T follicular helper cell (primary cell): ENCODE results near the gene NDRG4.

Experiments used
- DNase-seq: peaks from one replicate; pipeline ENCODE4 v3.0.0-alpha.2; 2020; ENCODE audit warnings: low read depth

The NDRG4 gene

DNA sequence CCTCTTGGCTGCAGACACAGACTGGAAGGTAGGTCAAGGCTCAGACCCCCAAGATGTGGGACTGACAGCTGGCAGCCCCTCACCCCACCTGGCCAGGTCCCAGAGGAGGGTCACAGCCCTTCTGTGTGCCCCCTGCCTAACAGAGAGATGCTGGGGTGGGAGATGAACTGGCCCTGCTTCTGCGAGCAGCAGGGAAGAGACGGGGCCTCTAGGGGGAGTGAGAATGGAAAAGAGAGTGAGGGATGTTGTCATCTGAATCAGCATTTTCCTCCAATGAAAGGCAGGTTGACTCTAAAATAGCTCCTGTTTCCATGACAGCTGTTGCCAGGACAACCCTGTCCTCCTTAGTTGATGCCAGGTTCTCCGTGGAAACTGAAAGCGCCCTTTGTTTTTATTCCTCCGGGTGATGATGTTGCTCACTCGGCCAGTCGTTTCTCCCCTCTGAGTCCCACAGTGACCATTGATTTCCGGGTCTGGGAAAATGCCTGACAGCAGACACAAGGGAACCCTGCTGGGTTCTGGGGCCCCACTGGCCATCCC, 4.9 kb upstream of the NDRG4 start:
- DNase-seq: peak; percentile 67

DNA sequence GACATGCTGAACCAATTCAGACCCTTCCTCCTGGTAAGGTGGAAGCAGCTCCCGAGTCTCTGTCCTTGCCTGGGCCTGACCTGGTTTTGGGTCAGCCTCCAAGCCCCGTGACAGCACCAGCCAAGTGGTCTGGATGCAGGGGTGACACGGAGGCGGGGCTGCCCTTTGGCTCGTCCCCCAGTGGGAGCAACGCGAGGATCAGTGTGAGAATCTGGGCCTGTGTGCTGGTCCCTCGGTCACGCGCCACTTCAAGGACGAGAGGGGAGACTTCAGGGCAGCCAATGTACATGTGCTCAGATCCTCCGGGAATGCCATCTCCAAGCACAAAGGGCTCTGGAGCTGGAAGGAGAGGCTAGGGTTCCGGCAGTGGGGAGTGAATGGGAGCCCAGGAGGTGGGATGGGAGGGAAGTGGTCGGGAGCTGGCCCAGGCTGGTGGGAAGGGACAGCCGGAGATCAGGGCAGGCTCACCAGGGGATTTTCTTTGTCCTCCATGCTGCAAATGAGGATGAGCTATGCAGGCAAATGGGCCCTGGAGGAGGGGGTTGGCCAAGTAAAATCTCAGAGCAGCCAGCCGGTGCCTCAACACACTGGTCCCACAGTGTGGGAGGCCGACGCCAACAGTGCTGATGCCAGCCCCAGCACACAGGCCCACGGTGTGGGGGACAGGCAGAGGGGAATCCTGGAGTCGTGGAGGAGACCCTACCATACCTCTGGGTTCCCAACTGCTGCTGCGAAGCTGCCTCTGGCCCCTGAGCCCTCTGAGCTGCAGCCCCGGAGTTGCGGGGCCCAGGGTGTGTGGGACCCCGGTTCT, 4.2 kb upstream of the NDRG4 start:
- DNase-seq: no peak

DNA sequence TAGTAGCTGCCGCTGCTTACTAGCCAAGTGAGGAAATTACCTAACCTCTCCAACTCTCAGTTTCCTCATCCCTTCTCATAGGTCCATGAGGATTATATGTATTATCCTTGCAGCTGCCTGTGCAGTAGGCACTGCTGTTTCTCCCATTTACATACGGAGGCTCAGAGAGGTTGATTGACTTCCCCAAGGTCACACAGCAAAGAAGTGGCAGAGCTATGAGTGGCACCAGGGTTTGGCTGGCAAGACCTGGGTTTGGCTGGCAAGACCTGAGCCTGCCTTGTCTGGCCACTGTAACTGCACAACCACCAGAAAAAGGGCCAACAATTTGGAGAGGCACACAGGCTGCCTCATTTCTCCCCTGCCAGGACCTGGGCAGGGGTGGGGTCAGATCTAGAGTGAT, 2.5 kb upstream of the NDRG4 start:
- no peak for DNase-seq

DNA sequence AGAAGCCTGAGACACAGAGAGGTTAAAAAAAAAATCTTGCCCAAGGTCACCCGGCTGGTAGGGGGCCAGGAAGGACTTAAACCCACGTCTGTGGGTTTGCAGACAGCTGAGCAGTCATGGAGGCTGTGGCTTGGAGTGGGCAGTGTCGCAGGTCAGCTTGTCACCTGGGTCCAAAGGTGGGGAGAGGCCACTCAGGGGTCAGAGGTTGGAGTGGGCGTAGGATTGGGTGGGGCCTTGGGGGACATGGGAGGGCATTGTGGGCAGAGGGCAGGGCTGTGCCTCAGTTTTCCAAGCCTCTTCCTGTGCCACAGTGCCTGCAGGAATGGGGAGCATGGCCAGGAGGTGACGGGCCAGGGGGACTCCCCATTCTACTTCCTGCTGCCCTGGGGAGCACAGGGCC, 2.0 kb upstream of the NDRG4 start:
- no peak for DNase-seq

DNA sequence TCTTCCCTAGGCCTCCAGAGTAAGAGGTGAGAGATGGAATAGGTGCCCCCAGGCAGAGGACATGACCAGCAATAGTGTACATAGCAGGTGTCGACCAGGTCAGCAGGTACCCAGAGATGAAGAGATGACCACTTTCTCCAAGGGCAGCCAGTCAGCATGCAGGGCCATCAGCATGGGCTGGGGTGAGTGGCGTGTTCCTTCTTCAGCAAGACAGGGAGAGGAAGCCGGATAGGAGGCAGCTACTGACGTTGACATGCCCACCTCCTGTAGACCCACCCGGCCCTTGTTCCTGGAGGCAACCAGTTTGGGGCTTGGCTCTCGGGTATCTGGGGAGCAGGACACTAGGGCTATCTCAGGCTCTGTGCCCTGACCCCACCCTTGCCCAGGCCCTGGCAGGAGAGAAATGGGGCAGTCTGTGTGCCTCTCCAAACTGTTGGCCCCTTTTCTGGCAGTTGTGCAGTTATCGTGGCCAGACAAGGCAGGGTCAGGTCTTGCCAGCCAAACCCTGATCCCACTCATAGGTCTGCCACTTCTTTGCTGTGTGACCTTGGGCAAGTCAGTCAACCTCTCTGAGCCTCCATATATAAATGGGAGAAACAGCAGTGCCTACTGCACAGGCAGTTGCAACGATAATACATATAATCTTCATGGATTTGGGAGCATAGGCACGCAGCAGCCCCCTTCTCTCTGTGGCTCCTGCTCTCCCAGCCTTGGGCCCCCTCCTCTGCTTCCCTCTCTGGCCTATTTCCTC, 1.4 kb upstream of the NDRG4 start:
- no peak for DNase-seq

DNA sequence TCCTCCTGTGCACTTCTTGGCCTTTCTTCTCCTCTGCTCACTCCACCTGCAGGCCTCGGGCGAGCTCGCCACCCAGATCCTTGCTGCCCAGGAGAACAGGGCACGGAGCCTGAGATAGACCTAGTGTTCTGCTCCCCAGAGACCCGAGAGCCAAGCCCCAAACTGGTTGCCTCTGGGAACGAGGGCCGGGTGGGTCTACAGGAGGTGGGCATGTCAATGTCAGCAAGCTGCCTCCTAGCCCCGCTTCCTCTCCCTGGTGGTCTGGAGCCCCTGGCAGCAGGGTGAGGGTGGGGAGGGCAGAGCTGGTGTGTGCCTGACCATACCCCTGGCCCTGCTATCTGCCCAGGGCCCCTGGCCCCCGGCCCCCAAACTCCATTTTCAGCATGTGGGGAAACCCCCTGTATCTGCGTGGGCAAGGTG, 841 bp upstream of the NDRG4 start:
- DNase-seq: no peak

DNA sequence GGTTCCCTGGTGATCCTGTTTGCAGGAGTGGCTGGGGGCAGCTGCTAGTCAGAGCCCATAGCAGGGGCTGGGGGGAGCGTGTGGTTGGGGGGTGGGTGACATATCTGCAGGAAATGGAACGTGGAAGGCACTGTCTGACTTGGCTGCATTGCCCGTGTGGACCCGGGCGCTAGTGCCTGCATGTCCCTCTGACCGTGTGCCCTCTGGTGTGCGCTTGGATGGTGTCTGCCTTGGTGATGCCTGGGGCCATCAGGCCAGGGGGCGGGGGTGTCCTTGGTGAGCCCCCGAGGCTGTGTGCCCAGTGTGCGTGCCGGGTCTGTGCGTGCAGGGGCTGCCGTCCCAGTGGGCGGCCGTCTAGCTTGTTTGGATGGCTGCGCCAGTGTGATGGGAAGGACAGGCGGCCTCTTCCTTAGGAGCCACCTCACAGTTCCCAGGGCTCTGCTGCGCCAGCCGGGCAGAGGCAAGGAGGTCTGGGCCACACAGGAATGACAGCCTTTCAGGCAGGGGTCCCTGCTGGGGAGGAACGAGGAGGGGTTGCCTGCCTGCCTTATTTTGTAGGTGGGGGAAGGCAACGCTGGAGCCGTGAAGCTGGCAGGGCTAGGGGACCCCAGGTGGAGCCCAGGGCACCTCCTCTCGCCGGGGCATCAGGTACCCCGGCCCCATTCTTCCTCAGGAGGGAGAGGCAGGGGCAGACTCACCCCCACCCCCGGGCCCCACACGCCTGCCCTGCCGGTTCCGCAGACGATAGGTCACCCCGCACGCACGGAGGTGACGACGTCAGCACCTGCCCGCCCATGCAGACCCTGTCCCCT, 693 bp downstream of the NDRG4 start:
- no peak for DNase-seq

DNA sequence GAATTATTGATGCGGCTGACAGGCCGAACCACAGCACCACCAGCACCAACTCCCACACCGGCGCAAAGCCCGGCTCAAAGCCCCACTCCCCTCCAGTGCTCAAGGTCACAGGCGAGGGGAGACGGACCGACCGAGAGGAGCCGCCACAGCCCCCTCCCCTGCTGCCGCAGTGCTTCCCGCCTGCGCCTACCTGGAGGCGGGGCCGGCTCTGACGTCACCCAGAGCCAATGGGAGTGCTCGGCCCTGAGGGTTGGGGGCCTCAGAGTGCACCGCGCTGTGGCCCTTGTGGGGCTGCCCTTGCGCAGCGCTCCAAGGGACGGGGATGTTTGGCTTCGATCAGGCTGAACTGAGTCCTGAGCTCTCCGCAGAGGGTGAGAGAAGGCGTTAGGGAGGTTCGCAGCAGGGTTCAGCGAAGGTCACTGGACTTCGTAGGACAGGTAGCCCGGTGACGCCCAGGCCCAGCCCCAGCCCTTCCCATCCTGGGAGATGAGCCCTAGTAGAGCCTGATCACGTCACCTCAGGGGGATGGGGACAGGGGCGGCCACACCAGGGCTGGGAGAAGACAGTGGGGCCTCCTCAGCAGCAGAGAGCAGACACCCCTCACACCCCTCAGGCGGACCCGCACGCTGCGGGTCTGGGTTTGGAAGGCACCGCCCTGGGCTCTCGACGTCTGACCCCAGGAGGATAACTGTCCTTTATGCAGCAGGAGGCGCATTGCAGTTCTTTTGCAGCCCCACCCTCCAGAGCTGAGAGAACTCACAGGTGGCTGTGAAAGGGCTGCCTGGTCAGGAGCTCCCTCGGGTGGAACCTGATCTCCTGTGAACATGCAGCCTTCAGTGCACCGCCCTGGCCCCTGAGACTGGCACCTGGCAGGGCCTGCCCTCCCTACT, 1.5 kb downstream of the NDRG4 start:
- DNase-seq: peak; percentile 37

DNA sequence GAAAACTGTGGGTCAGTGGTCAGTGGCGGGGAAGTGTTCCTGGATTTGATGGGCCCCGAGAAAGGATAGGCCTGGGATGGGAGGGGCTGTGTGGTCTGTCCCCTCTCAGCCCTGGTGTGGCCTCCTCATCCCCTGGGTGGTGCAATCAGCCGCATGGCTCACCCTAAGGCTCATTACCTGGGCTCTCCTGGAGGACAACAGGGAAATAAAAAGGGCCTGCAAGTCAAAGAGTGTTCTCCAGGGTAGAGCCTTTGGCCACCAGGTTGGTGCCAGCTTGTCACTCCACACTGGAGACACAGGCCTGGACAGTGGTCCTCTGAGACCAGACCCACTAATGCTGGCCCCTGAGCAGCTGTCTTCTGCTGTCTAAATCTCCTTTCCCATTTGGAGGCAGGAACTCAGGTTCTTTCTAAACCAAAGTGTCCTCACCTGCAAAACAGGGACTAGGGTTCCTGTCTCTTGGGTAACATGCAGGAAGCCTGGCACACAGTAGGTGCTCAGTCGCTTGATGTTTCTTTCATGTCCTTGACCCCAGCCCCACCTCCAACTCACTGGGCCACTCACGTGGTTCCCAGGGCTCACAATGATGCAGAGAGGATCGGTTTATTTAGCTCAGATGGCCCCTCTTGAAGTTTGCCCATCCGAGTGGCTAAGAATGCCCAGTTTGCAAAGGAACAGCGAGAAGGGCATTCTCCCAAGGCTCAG, 2.4 kb downstream of the NDRG4 start:
- DNase-seq: no peak

DNA sequence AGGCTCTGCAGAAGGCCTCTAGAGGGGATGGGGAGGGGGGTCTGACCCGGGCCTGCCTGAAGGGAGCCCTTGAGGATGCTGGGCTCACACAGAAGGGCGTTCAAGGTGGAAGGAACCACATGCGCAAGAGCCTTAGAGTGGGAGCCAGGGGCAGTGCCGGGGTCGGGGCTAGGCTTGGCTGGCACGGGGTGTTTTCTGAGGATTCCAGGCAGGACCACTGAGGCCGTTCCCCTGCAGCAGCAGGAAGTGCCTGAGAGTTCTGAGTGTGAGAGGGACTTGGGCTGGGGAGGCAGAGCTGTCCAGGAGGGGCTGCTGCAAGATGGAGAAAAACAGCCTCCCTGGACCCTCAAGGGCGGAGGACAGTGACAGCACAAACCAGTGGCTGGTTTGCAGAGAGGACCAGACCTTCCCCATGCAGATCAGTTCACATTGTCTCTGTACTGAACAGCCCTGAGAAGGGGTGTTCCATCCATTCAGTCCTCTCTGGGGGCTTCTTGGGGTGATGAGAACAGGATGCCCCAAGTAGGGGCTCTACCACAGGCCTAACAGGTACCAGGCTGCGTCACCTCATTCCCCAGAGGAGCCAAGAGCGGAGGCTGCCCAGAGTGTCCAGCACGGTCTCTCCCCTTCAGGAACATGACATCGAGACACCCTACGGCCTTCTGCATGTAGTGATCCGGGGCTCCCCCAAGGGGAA, 3.4 kb downstream of the NDRG4 start:
- no peak for DNase-seq

DNA sequence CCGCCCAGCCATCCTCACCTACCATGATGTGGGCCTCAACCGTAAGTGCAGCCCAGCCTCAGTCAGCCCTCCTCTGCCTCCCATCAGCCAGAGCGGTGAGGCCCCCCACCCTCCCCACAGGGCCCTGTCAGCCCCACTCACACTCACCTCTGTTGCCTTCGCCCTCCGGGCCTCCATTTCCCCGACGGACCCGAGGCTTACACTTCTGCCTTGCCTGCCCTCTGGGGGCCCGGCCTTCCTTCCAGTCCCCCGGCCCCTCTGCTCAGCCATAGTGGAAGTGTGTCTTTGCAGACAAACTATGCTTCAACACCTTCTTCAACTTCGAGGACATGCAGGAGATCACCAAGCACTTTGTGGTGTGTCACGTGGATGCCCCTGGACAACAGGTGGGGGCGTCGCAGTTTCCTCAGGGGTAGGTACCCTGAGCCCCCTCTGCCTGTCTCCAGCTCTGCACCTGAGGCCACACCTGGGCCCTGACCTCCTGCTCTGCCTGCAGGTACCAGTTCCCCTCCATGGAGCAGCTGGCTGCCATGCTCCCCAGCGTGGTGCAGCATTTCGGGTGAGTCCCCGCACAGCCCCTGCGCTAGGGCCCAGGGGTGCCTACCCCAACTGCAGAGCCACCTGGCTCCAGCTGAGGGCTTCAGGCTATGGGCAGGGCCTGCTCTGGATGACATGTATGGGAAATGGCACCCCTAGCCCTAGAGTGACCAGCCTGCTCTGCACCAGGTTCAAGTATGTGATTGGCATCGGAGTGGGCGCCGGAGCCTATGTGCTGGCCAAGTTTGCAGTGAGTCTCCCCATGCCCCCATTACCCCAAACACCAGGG, 4.1 kb downstream of the NDRG4 start:
- DNase-seq: no peak

DNA sequence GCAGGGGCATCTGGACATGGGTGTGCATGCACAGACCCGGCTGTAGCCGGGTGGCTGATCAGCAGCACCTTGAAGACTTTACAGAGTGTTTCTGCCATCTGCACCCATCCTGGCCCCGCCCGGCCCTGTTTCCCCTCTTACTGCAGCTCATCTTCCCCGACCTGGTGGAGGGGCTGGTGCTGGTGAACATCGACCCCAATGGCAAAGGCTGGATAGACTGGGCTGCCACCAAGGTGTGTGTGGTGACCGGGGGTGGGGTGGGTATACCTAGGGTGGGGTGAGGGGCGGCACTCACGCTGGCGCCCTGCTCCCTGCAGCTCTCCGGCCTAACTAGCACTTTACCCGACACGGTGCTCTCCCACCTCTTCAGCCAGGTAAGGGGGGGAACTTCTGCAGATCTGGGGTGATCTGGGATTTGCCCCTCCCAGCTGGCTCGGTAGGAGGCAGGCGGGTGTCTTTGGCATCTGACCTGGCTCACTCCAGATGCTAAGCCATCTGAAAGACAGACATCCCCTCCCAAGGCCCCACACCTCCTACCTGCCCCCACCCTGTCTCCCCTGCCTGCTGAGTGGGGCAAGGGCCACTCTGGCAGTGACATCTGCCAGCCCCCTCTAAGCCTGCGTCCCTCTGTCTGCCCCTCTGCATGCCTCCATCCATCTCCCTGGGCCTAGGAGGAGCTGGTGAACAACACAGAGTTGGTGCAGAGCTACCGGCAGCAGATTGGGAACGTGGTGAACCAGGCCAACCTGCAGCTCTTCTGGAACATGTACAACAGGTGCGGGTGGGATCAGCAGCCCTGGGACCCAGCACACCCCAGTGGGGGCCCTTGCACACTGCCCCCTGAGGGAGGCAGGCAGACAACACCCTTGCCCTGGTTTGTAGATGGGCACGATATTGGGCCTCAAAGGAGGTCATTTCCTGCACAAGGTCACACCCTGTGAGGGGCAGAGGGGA, 6.6 kb downstream of the NDRG4 start:
- no peak for DNase-seq

DNA sequence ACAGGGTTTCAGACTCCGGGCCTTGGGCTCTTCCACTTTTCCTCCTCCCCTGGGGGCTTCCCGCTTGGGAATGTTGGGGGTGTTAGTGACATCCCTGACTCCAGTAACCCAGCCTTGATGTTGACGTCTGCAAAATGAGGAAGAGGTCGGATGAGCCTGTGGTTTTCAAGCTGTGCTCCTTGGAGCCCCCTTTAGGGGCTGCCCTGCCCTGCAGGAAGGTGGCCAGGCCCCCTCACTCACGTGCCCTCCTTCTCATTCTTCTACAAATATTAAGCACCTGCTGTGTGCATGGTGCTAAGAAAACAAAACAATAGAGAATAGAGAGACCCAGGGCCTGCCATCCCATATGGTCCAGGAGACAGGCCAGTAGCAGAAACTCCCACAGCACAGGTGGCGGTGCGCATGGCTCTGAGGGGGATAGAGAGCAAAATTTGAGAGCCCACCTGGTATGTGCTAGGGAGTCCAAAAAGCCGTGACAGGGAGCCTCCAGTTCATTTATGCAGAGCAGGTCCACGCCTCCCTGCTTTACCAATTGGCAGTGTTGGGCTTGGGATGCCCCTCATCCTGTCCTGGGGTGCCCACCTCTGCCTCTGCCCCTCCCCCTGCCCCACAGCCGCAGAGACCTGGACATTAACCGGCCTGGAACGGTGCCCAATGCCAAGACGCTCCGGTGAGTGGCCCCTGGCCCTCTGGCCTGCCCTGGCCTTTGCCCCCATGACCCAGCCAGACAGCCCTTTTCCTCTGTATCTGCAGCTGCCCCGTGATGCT, 7.4 kb downstream of the NDRG4 start:
- no peak for DNase-seq

DNA sequence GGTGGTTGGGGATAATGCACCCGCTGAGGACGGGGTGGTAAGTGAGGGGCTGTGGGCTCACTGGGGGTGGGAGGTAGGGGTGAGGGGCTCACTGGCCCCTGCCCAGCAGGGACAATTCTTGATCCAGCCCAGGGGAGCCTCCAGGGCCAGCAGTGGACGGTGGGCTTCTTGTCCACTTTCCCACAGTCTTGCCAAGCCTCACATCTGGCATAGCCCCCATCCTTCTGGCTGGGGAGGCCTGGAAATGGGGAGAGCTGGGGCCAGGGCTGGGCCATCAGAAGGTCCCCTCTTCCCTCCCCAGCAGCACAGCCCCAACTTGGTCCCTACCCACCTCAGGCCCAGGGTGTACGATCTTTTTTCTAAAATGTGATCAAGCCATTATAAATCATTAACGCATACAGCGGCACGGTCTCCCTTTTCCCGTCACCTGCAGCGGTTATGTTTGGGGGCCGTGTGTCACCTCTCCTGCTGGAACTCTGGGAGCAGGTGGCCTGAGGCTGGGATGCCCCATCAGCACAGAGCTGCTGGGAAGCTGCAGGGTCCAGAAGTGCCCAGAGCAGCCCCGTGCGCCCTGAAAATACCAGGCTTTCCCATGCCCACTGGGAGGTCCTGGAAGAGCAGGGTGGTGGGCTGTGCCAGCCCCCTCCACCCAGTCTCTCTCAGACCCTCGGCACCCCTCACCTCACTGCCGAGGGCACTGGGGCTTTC, 8.2 kb downstream of the NDRG4 start:
- no peak for DNase-seq

DNA sequence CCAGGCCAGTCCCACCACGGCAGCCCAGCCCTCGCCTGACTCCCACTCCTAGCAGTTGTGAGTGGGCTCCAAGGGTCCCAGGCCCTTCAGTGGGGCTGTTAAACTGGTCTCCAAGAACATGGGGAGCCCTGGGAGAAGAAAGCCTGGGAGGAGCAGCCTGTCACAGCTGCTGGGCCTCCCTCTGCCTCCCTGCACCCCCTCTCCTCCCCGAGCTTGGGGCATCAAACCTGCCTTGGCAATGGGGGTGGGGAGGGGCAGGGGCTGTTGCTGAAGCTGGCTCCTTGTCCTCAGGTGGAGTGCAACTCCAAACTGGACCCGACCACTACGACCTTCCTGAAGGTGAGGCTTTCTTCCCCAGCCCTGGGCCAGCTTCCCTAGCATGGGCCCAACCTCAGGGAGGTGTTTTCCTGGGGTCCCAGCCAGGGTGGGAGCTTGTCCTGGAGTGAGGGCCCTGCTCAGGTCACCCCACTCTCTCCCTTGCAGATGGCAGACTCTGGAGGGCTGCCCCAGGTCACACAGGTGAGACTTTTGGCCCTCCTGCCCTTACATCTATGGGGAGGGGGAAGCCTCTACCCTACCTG, 8.8 kb downstream of the NDRG4 start:
- no peak for DNase-seq
